NCI-H2196 (cell line): ENCODE data around the gene GRK5.
"Not testable (repeated sequence)": the region's sequence is repeated elsewhere in the genome, so short reads cannot be mapped to it uniquely, and the experiment has no call there.

ENCODE experiments used
- DNase-seq: peaks from one replicate; lab custom pipeline; 2025; ENCODE audit not compliant: unreplicated experiment; lab: John Stamatoyannopoulos, UW

GRK5 gene

GRCh38 chr10:119431773-119432135, 224.4 kb downstream of the GRK5 start:
- DNase-seq, result no peak

GRCh38 chr10:119434942-119435341, 227.6 kb downstream of the GRK5 start:
- DNase-seq, result not testable (repeated sequence)

GRCh38 chr10:119438717-119439116, 231.3 kb downstream of the GRK5 start:
- no peak for DNase-seq

GRCh38 chr10:119439922-119440321, 232.6 kb downstream of the GRK5 start:
- no peak for DNase-seq

- DNase-seq, result no peak
These were observed 233.9 kb downstream of the GRK5 start for GRCh38 chr10:119441151-119441821.

GRCh38 chr10:119441921-119442757, 234.8 kb downstream of the GRK5 start:
- DNase-seq, result no peak

- DNase-seq, result no peak
These were observed 235.3 kb downstream of the GRK5 start for GRCh38 chr10:119442758-119443060.

- no peak for DNase-seq
These were observed 236.1 kb downstream of the GRK5 start for GRCh38 chr10:119443441-119443840.

GRCh38 chr10:119443970-119444660, 236.7 kb downstream of the GRK5 start:
- no peak for DNase-seq

GRCh38 chr10:119444866-119445265, 237.5 kb downstream of the GRK5 start:
- no peak for DNase-seq

GRCh38 chr10:119445311-119445934, 238.1 kb downstream of the GRK5 start:
- DNase-seq, result peak; percentile 63

GRCh38 chr10:119445935-119446317, 238.6 kb downstream of the GRK5 start:
- DNase-seq, result peak; percentile 1

GRCh38 chr10:119446441-119447277, 239.3 kb downstream of the GRK5 start:
- no peak for DNase-seq

- no peak for DNase-seq
These were observed 240.1 kb downstream of the GRK5 start for GRCh38 chr10:119447421-119447820.

- DNase-seq, result no peak
These were observed 240.6 kb downstream of the GRK5 start for GRCh38 chr10:119447823-119448546.

GRCh38 chr10:119448628-119449584, 241.5 kb downstream of the GRK5 start:
- no peak for DNase-seq

- DNase-seq, result peak; percentile 3
These were observed 242.5 kb downstream of the GRK5 start for GRCh38 chr10:119449760-119450461.

GRCh38 chr10:119450606-119451299, 243.4 kb downstream of the GRK5 start:
- no peak for DNase-seq
